Thyroid gland (tissue), 4 donors: ENCODE data around the gene MAK.

Source experiments
- CTCF ChIP-seq, 6 experiments: fragments of 200-600 bp in 3 of 6; fragments of 450-650 bp in 3 of 6; sonication (generic) in 3 of 6; IDR thresholded peaks; one replicate each; pipeline ENCODE4 v1.5.1; 2016 to 2019; ENCODE audit warnings: antibody characterized with exemption in 6 of 6, mild to moderate bottlenecking in 2 of 6, inconsistent platforms in 1 of 6, moderate library complexity in 1 of 6
- POLR2A ChIP-seq, 2 donors: fragments of 450-650 bp; IDR thresholded peaks; one replicate each; pipeline ENCODE4 v1.6.1; 2017; ENCODE audit warnings: antibody characterized with exemption in 2 of 2, mild to moderate bottlenecking in 2 of 2, moderate library complexity in 1 of 2

- TF ChIP-seq CTCF (IDR thresholded peaks at IDR 0.05) (no peak), POLR2A (IDR thresholded peaks at IDR 0.05) (no peak)
Observed at GRCh38 chr6:10800810-10801209, 37.5 kb downstream of the MAK start.
